HT-29 (cell line): Measurements from ENCODE around the gene HOXC6. TPM values are rescaled to one million over a fixed set of nuclear protein-coding genes. Genes with fewer than 3 reads are reported as not detected.

Experiments used
- small RNA-seq: library from RNA; depleted of rRNA; stranded (forward); fragments of <200 nt; gene quantifications from one replicate; pipeline ENCODE3, GENCODE V24; 2014
- total RNA-seq: library from RNA; depleted of rRNA; stranded (reverse); fragments of >200 nt; shearing (Covaris generic); gene quantifications from 2 replicates; pipeline ENCODE4 v1.2.3, GENCODE V29; 2014; rRNA removed

Gene HOXC6
- total RNA-seq, 1 experiment from 2014 or later: 1.4 TPM

Small RNA genes within 50 kb of the gene (small RNA-seq; reads per million reads assigned to genes)
- not detected for gene HOXC5
- 2.9 reads per million, percentile 74 among the genes with 10 or more reads in this experiment for gene MIR196A2
- gene MIR615: 1.2 reads per million, percentile 45 among the genes with 10 or more reads in this experiment

Other genes with a start within 250 kb of the HOXC6 start
- gene HOXC13, start 89.6 kb upstream of the HOXC6 start, total RNA-seq: 0.65 and 1.3 TPM in 2 replicates
- 0.05 TPM in 1 of 2 replicates, not detected in the other for gene HOXC12, start 73.5 kb upstream of the HOXC6 start, total RNA-seq
- gene HOXC11, start 55.3 kb upstream of the HOXC6 start, total RNA-seq: not detected in 2 replicates
- gene HOTAIR, start 53.5 kb upstream of the HOXC6 start, total RNA-seq: 5.6 and 6.8 TPM in 2 replicates
- gene HOXC10, start 43.3 kb upstream of the HOXC6 start, total RNA-seq: 1.7 TPM in 1 of 2 replicates, not detected in the other
- gene HOXC9, start 28.3 kb upstream of the HOXC6 start, total RNA-seq: 0.23 and 0.76 TPM in 2 replicates
- 0.10 and 0.23 TPM in 2 replicates for gene HOXC8, start 19.5 kb upstream of the HOXC6 start, total RNA-seq
- gene HOXC5, start 4.6 kb downstream of the HOXC6 start, total RNA-seq: 0.41 and 0.81 TPM in 2 replicates
- 4.0 and 6.8 TPM in 2 replicates for gene HOXC4, start 25.4 kb downstream of the HOXC6 start, total RNA-seq
- 87.8 and 106 TPM in 2 replicates for gene SMUG1, start 160.5 kb downstream of the HOXC6 start, total RNA-seq